Stimulated activated CD4-positive, alpha-beta T cell treated with anti-CD3 and anti-CD28 coated beads, Interleukin-12 subunit alpha, Interleukin-12 subunit beta, amount 100 ng/mL, for 4 hours (primary cell): ENCODE results near the gene ROBO1.
"Not testable (repeated sequence)": the region's sequence is repeated elsewhere in the genome, so short reads cannot be mapped to it uniquely, and the experiment has no call there.

Experiments used
- DNase-seq: peaks from one replicate; pipeline ENCODE4 v3.0.0-alpha.2; 2020

ROBO1 gene

DNA sequence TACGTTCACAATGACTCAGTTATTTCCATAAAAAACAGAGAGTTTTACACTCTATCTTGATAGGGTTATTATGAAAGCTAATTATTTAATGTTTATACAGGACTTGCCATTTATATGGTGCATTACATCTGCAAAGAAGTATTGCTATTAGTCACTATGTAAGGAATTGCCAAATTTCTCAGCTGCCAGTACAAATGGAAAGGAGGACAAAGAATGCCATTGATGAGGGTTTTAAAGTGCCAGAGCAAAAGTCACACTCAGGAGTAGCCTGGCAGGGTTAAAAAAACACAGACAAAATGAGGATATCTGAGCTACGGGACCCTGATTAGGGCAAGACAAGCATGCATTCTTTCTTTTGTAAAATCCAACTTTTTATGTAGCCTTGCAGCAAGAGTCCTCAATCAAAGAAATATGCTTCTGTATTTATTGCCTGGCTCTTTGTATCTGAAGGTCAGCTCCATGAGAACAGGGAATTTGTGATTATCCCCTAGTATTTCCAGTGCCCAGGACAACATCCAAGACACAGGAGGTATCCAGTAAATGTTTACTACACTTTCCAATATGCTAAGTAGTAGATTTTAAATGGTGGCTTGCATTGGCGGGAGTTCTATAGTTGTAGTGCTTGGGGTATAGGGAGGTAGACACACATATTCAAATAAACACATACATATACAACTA, 1013.6 kb downstream of the ROBO1 start:
- DNase-seq: no peak

DNA sequence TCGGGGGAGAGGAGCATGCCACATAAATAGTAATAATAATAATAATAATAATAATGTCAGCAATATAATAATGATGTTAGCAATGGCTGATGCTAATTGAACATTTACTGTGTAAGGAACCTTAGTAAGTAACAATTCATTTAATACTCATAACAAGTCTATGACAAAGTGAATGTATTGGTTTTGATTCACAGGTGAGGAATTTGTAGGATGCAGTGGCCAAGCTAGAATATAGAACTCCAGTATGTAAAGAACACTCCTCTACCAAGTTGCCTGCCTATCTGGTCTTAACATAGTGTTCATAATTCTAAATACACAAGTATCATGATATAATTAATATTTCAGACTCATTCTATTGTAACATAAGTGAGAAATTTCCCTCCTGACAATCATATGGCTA, 1016.5 kb downstream of the ROBO1 start:
- no peak for DNase-seq

DNA sequence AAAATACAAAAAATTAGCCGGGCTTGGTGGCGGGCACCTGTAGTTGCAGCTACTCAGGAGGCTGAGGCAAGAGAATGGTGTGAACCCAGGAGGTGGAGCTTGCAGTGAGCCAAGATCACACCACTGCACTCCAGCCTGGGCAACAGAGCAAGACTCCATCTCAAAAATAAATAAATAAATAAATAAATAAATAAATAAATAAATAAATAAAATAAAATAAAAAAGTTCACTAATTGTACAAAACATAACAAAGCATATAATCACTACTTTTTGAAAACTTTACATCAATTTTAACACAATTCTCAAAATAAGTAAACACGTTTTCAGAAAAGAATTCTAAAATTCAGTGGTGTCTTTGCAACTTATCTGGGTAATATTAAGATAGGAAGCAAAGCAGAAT, 1017.5 kb downstream of the ROBO1 start:
- DNase-seq: not testable (repeated sequence)

DNA sequence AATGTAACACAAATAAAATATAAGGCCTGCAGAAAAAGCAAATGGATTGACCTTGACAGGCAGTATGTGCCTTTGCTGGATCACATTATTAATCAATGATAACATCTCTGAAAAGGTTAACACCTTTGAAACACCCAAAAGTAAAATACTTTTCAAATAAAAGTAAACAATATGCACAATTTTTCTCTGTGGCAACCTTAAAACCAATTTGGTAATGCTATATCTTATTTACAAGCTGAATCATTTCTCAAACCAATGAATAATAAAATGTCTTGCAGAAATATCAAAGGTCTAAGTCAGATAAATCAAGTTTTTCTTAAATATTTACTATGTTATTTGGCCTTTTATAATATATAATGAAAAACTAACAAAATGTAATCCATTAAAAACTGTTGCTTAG, 1018.7 kb downstream of the ROBO1 start:
- DNase-seq: no peak

DNA sequence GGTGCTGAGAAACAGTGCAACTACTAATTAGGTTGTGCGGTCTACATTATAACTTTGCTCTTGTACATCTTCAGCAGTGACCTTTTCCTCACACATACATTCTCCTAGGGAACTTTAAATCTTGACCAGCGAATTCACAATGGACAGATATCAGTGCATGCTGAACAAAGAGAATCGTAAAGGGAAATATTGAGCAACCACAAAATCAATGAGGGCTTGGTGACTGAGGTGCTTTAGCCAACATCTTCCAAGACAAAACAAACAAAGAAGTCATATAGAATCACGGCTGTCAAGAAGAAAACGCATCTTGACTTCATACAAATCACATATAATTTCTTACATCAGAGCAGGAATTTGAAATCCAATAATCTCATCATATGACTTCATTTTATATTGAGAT, 1022.0 kb downstream of the ROBO1 start:
- no peak for DNase-seq

DNA sequence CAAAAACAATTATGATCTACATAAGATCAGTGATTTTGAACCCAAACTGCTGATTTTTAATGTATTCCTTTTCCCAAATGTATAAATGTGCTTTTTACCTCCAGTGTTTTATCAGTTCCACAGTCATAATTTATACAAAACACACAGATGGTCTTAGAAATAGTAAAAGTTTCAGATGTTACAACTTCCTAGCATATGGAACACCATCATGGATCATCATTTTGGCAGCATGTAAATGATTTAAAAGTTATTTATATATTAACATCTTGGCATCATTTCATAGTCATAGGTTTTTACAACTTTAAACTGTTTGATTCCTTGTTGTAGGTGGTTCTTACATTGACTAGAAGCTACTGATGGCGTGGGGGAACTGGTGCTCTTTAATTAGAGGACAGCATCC, 1025.3 kb downstream of the ROBO1 start:
- no peak for DNase-seq

DNA sequence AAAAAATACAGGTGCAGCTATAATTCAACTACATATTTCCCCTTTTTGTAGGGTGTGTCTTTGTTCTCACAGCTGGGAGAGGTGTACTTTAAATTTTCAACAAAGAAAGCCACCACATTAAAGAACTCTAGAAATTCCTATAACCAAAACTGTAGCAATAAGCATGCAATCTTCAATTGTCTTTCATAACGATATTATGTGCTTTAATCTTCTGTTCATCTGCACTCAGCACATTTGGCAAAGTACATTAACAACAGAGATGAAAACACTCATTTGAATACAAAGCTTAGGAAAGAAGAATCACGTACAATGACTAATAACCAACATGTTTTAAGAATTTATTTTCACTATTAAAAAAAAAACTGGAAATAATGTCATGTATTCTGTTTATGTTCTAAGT, 1025.8 kb downstream of the ROBO1 start:
- DNase-seq: no peak

DNA sequence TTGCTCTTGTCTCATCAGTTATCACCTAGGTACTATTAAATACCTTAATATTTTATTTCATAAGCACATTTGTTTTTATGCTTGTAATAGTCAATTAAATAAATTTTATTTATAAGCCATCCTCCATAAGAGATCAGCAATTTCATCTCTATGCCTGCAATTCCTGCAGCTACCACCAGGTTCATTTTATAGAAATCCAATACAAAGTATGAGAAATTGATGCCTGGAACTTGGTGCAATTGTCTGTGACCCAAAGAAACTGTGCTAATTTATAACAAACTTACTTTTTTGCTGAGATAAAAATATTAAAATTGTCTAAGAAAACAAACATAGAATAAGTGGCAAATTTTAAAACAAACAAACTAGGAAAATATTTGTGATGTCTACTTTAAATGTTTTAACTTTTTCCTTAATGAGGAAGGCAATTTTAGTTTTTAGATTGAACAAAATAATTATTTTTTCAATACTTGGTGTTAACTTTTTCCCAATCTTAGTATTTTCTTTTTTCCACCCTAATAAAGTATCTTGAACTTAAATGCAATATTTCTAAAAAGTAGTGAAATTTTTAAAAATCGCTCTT, 1026.6 kb downstream of the ROBO1 start:
- DNase-seq: no peak

DNA sequence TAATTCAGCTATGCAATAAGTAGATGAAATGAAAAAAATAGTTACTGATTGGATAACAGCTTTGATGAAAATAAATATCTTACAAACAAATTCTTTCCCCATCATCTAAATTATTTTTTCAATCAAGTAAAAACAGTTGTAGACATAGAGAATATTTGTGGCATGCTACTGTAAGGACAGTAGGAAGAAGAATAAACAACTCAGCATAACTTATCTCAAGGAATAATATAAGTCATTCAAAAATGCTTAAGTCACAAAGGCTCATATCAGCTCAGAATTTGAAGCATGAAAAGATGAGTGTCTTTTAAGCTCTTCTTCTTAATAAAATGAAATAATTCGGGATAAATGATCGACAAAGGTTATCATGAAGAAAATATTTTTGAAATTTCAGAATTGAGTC, 1029.0 kb downstream of the ROBO1 start:
- no peak for DNase-seq

DNA sequence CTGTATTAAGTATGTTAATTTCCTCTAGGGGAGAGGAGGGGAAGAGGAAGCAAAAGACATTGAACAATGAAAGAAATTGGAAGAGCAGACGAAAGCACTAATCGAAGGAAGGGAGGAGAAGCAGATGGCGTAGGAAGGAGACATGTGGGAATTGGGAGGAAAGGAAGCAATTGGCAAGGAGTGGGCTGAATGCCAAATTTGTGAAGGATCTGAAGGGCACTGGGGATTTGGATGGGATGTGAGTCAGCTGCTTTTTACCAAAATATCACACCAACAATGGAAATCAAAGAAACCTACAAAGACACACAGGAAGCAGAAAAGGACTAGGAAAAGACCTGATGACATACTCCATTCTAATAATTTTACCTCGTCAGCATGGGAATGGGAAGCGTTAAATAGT, 1029.8 kb downstream of the ROBO1 start:
- DNase-seq: no peak

DNA sequence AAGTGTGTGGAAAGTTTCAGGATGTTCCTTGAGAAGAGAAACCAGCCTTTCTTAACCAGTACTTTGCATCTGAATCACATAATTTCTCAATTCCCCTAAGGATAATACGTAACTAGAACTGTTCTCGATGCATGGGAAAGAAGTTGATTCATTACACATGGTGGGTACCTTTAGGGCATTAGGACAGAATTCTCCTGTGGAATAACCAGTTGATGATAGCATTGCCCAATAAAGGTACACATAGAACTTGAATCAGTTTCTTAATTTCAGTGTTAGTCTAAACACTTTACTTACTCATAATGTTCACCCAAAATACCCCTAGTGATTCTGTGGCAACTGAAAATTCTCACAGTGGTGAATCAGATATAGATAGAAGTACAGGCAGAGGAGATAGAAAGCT, 1030.9 kb downstream of the ROBO1 start:
- DNase-seq: no peak

DNA sequence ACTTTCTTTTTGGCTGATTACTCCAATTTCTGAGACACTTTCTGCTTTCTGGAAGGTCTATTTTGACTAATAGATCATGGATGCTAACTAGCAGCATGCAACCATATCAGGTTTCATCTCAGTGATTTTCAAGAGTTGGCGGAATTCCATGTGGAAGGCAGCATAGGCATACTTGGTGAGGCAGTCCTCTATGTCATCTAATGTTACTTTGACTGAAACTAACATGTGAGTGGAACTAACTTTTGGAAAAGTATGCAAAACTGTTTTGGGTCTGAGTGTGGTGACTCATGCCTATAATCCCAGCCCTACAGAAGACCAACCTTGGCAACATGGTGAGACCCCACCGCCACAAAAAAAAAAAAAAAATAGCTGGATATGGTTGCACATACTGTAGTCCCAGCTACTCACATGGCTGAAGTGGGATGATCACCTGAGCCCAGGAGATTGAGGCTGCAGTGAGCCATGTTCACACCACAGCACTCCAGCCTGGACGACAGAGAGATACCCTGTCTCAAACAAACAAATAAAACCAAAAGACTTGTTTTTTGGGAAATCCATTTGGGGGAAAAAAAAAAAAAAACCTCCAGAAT, 1033.7 kb downstream of the ROBO1 start:
- DNase-seq: no peak

DNA sequence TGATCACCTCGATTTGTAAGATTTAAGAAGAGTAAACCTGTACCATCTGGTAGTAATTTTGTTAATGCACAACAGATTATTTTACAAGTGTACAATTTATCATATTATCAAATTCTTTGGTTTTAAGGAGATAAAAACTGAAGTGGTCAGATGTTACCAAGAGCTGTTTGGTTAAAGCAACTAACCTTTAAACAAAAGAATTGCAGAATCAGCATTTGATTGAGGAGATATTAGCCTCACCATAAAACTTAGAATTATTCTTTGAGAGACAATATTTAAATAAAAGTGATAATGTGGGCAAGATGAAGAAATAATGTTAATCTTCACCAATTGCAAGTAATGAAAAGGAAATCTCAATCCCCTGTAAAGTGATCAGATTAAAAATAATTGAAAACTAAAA, 1034.9 kb downstream of the ROBO1 start:
- DNase-seq: no peak

DNA sequence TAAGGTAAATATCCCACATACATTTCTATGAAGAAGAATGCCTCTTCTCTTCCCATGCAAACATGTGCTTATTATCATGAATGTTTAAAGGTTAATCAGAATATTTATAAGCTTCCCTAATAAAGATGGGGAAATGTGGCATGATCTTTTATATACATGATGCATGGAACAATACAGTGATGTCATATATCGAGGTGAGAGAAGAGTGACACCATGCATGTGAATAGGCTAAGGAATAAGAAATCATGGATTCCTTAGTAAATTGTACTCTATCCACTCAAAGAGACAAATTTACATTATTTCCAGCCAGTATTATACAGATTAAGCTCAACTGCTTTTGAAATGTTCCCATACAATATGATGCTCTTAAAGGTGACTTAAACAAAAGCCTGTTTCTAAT, 1035.3 kb downstream of the ROBO1 start:
- DNase-seq: no peak

DNA sequence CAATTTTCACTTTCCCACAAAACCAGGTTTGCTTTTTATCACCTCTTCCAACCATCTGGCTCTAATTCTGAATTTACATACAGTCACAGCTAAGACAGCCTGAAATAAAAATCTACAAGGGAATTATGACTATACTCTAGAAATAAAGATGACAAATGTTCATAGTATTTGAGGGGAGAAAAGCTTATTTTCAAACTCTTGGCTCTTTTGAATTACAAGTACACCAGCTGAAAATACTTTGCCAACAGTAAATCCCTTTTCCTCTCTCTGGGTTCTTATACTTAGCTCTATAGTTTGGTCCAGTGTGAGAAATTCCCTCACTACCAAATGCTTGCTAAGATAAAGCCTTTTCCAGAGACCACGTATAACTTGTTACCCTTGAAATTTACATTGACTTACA, 1037.9 kb downstream of the ROBO1 start:
- DNase-seq: no peak

DNA sequence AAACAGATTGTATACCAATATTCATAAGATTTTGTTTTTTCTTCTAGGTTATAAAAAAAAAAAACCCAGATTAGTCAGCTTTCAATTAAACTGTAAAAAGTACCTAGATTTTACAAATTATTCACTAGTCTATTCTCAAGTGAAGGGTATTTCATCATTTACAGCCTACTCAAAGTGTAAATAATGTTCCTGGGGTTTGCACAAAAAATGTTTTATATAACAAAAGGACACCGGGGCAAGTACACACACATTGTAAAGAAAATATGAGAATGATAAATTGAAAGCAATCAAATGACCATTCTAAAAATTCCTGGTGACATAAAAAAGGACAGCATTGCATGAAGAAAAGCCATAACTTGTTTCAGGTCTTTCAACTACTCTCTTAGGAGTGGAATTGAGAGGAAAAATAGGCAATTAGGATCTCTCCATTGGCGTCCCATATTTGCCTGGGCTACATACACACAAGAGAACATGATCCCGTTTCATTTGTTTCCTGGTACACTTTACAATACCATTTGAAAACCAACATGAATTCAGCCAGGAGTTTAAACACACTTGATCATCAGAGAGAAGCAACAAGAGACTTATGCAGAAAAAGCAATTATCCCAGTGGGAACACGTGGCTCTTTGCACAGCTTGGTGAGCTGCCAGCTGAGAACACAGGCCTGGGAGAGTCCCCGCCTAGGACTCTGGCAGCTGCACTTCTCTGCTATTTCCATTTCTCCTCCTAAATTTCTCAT, 1039.2 kb downstream of the ROBO1 start:
- DNase-seq: no peak

DNA sequence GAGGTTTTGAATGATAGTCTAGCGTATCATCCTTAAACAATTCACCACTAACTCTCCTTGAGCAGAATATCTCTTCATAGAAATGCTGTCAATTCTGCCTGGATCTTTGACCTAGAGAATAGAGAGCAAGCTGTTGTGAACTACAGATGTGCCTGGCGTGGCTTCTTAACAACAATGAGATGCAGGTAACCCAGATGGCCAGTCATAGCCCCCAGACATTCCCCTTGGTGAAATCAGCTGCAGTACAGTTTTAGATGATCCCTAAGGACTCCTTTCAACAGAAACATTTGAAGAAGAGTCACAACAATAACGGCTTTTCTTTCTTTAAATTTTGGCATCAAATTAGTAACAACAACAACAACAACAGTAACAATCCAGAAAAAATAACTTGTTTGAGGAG, 1041.3 kb downstream of the ROBO1 start:
- no peak for DNase-seq

DNA sequence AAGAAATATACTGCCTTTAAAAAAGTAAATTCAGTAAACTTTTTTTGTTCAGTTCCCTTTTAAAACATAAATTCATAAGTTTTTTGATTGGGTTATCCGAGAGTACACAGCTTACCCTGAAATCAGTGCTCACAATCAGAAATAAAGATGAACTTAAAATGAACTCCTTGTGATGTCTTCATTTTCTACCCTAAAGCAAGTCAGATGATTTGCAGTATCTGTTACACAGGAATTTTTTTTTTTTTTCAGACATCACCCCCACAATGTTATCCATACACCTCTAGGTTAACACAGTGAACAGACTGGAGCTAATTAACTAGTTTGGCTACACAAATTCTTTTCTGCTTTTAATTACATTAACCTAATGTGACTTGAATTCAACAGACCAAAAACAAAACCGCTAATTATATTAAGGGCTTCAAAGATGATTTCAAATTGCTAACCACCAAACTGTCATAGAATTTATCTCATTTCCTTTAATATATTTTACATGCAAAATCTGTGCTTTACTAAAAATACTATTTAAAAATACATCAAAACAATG, 1042.0 kb downstream of the ROBO1 start:
- DNase-seq: no peak

DNA sequence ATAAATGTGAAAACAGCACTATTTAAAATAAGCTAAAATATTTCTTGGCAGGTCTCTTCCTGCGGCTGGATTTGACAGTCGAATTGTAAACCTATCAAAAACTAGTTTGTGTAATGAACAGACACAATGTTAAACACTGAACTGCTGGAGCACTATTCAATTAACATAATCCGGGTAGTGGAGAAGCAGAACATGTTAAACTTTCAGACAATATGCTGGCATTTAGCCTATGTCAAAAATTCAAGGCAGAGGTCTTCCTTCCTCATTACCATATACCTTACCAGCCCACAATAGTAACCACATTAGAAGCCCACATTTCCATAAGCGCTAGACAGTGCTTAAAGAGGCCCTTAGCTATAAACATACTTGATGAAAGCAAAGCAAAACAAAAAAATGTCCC, 1042.9 kb downstream of the ROBO1 start:
- no peak for DNase-seq

DNA sequence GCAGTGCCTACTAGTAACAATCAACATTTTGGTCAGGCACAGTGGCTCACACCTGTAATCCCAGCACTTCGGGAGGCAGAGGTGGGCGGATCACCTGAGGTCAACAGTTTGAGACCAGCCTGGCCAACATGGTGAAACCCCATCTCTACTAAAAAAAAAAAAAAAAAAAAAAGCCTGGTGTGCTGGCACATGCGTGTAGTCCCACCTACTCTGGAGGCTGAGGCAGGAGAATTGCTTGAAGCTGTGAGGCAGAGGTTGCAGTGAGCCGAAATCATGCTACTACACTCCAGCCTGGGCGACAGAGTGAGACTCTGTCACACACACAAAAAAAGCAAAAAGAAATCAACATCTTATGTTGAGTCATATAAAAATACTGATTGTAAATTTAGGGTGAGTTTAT, 1043.4 kb downstream of the ROBO1 start:
- DNase-seq: not testable (repeated sequence)

DNA sequence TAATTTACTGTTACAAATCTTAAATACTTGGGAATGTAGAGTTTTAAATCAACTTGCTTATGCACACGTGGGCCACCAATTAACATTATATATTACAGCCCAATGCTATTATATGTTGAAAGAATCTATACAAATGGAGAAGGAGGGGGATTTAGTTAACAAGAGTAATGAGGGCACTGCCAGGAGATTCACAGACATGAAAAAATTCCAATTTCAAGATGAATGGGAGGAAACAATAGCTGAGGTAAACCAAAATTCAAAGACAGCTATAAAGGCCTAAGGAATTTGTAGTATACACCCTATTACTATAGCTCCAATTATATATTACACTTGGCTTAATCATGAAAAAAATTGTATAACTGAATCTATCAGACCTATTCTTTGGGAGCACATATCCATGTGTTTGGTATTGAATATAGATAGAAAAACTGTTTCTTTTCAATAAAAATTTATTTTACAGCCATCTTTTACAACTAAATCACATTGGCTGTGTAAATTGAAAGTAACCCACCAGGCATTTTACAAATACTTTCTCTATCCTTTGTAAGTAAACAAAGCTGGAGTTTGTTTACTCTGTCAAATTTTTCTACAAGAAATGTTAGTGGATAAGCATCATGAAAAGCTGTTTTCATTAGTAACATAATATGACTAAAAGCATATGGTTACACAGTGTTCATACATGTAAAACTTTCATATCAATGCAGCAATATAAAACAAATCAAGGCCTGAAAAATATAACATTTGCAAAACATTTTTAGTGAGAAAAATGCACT, 1045.8 kb downstream of the ROBO1 start:
- DNase-seq: no peak

DNA sequence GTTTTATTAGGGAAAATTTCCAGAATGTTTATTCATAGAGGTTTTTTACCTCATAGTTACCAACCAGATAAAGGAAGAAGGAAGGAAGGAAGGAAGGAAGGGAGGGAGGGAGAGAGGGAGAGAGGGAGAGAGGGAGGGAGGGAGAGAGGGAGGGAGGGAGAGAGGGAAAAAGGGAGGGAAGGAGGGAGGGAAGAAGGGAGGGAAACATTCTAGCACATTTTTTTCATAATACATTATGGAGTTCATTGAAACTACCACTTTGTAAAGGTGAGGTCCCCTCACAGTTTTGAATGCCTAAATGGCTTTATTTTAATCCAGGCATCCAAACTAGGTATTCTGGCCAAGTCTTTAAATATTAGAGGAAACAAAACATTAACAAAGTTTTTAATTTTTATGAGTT, 1049.1 kb downstream of the ROBO1 start:
- DNase-seq: no peak

DNA sequence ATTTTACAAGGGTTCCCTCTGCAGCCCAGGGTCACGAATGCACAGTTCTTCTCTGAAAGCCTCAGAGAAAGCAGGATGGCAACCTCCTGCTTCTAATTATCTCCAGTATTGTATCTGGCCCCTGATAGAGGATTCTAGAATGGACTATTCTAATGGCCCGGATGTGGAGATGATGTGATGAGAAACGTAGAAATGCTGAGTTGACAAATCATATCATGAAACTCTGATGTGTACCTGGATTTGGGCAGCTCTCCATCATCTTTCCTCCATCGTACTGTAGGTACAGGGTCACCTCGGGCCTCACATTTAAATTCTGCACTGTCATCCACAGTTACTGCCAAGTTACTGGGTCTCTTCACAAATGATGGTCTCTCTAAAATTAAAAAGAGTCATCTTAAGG, 1050.8 kb downstream of the ROBO1 start:
- DNase-seq: no peak
